H9 (cell line): ENCODE results near the gene MARS1. TPM values are rescaled to one million over a fixed set of nuclear protein-coding genes. Genes with fewer than 3 reads are reported as not detected.

Experiments used
- DNase-seq: peaks from one replicate; pipeline ENCODE4 v3.0.0-alpha.2; 2017
- H2AFZ ChIP-seq: one replicate; pipeline ENCODE4 v1.6.1; 2013; ENCODE audit warnings: mild to moderate bottlenecking, low read length, control low read depth, moderate library complexity
- H2AK5ac ChIP-seq: 2 replicates; pipeline ENCODE4 v1.6.1; 2013; ENCODE audit warnings: low read length, control low read depth, mixed read lengths; ENCODE audit not compliant: insufficient read length
- H2BK120ac ChIP-seq: one replicate; pipeline ENCODE4 v1.6.1; 2013; ENCODE audit warnings: low read depth, mild to moderate bottlenecking, low read length, control low read depth, inconsistent platforms; ENCODE audit not compliant: poor library complexity, severe bottlenecking
- H2BK12ac ChIP-seq: 2 replicates; pipeline ENCODE4 v1.6.1; 2013; ENCODE audit warnings: low read length, control low read depth, mixed read lengths, low read depth; ENCODE audit not compliant: insufficient read length
- H2BK15ac ChIP-seq: 2 replicates; pipeline ENCODE4 v1.6.1; 2013; ENCODE audit warnings: low read depth, low read length, control low read depth
- H2BK20ac ChIP-seq: one replicate; pipeline ENCODE4 v1.6.1; 2013; ENCODE audit warnings: low read depth, mild to moderate bottlenecking, low read length, control low read depth, inconsistent platforms; ENCODE audit not compliant: poor library complexity, severe bottlenecking
- H2BK5ac ChIP-seq: 2 replicates; pipeline ENCODE4 v1.6.1; 2013; ENCODE audit warnings: low read length, control low read depth, mixed read lengths; ENCODE audit not compliant: insufficient read length
- H3K14ac ChIP-seq: 2 replicates; pipeline ENCODE4 v1.6.1; 2013; ENCODE audit warnings: low read length, control low read depth; ENCODE audit not compliant: insufficient read depth
- H3K18ac ChIP-seq: 2 replicates; pipeline ENCODE4 v1.6.1; 2013; ENCODE audit warnings: low read depth, mild to moderate bottlenecking, mixed read lengths, low read length, control low read depth; ENCODE audit not compliant: insufficient read length
- H3K23ac ChIP-seq: 2 replicates; pipeline ENCODE4 v1.6.1; 2013; ENCODE audit warnings: low read length, control low read depth, mixed read lengths, low read depth; ENCODE audit not compliant: insufficient read length
- H3K23me2 ChIP-seq: 2 replicates; pipeline ENCODE4 v1.6.1; 2013; ENCODE audit warnings: low read depth, mild to moderate bottlenecking, mixed read lengths, low read length, control low read depth; ENCODE audit not compliant: insufficient read length, poor library complexity, severe bottlenecking
- H3K27ac ChIP-seq: 2 replicates; pipeline ENCODE4 v1.5.1; 2013; ENCODE audit warnings: low read length, control low read depth, mixed read lengths, low read depth; ENCODE audit not compliant: insufficient read length
- H3K27me3 ChIP-seq: 2 replicates; pipeline ENCODE4 v1.6.1; 2013; ENCODE audit warnings: low read length, control low read depth, inconsistent platforms; ENCODE audit not compliant: insufficient read depth
- H3K4ac ChIP-seq: 2 replicates; pipeline ENCODE4 v1.6.1; 2013; ENCODE audit warnings: low read depth, mild to moderate bottlenecking, control low read depth, inconsistent platforms, low read length, moderate library complexity
- H3K4me1 ChIP-seq: 2 replicates; pipeline ENCODE4 v1.6.1; 2013; ENCODE audit warnings: low read length, control low read depth, inconsistent platforms; ENCODE audit not compliant: insufficient read depth
- H3K4me2 ChIP-seq: 2 replicates; pipeline ENCODE4 v1.6.1; 2013; ENCODE audit warnings: low read length, control low read depth, mixed read lengths; ENCODE audit not compliant: insufficient read length, insufficient read depth
- H3K56ac ChIP-seq: 2 replicates; pipeline ENCODE4 v1.6.1; 2013; ENCODE audit warnings: low read depth, mild to moderate bottlenecking, mixed read lengths, low read length, control low read depth; ENCODE audit not compliant: insufficient read length
- H3K79me1 ChIP-seq: 2 replicates; pipeline ENCODE4 v1.6.1; 2013; ENCODE audit warnings: low read depth, mild to moderate bottlenecking, moderate library complexity, low read length, control low read depth, inconsistent platforms; ENCODE audit not compliant: insufficient read depth, poor library complexity, severe bottlenecking
- H3K79me2 ChIP-seq: 2 replicates; pipeline ENCODE4 v1.6.1; 2013; ENCODE audit warnings: low read length, control low read depth, inconsistent platforms; ENCODE audit not compliant: insufficient read depth
- H3K9ac ChIP-seq: 2 replicates; pipeline ENCODE4 v1.6.1; 2013; ENCODE audit warnings: low read length, control low read depth, mixed read lengths; ENCODE audit not compliant: insufficient read length; ENCODE audit errors: extremely low read depth
- H3K9me3 ChIP-seq: one replicate; pipeline ENCODE4 v1.6.1; 2013; ENCODE audit warnings: low read depth, low read length, inconsistent platforms; ENCODE audit not compliant: control insufficient read depth
- H3T11ph ChIP-seq: one replicate; pipeline ENCODE4 v1.6.1; 2013; ENCODE audit warnings: mild to moderate bottlenecking, low read length, control low read depth, inconsistent platforms
- H4K20me1 ChIP-seq: one replicate; pipeline ENCODE4 v1.6.1; 2013; ENCODE audit not compliant: control insufficient read depth, insufficient read length, insufficient read depth
- H4K5ac ChIP-seq: 2 replicates; pipeline ENCODE4 v1.6.1; 2013; ENCODE audit warnings: low read depth, mild to moderate bottlenecking, mixed read lengths, low read length, control low read depth; ENCODE audit not compliant: insufficient read length
- H4K8ac ChIP-seq: replicated peaks from 2 replicates; pipeline ENCODE4 v1.6.1; 2013; ENCODE audit warnings: low read length, control low read depth, mixed read lengths, low read depth; ENCODE audit not compliant: insufficient read length
- H4K91ac ChIP-seq: 2 replicates; pipeline ENCODE4 v1.6.1; 2013; ENCODE audit warnings: low read depth, mild to moderate bottlenecking, moderate library complexity, mixed read lengths, low read length, control low read depth; ENCODE audit not compliant: insufficient read length
- H3K27ac Mint-ChIP-seq, 3 experiments: 2 replicates in 2 of 3; 3 replicates in 1 of 3; pipeline ENCODE4 v1.8.0; 2020 to 2021; ENCODE audit warnings: mixed read lengths in 3 of 3, mild to moderate bottlenecking in 1 of 3, moderate library complexity in 1 of 3
- H3K27me3 Mint-ChIP-seq: 2 replicates; pipeline ENCODE4 v1.8.0; 2021; ENCODE audit warnings: low read depth, mild to moderate bottlenecking, moderate library complexity, mixed read lengths
- H3K36me3 Mint-ChIP-seq, 3 experiments: 2 replicates in 2 of 3; 3 replicates in 1 of 3; pipeline ENCODE4 v1.8.0; 2020 to 2021; ENCODE audit warnings: low read depth in 3 of 3, mixed read lengths in 3 of 3; ENCODE audit not compliant: insufficient read depth in 1 of 3
- H3K4me1 Mint-ChIP-seq, 2 experiments: 2 replicates each; pipeline ENCODE4 v1.8.0; 2020; ENCODE audit warnings: mixed read lengths in 2 of 2
- H3K4me3 Mint-ChIP-seq, 2 experiments: 2 replicates in 1 of 2; 3 replicates in 1 of 2; pipeline ENCODE4 v1.8.0; 2020 to 2021; ENCODE audit warnings: mild to moderate bottlenecking in 2 of 2, mixed read lengths in 2 of 2, moderate library complexity in 1 of 2
- H3K9me3 Mint-ChIP-seq, 2 experiments: 2 replicates in 1 of 2; 3 replicates in 1 of 2; pipeline ENCODE4 v1.8.0; 2020; ENCODE audit warnings: mild to moderate bottlenecking in 2 of 2, mixed read lengths in 2 of 2, moderate library complexity in 1 of 2
- CTCF ChIP-seq: fragments of 200-600 bp; sonication (generic); conservative IDR thresholded peaks from 3 replicates; pipeline ENCODE4 v1.8.0; 2021; ENCODE audit warnings: antibody characterized with exemption, mild to moderate bottlenecking
- whole genome bisulfite sequencing: extraction: QIAGEN DNeasy Blood & Tissue Kit; methylation state at CpG from one replicate; pipeline ENCODE4 v1.1.7; 2013; ENCODE audit warnings: missing lambda C conversion rate, low lambda C conversion rate, mixed read lengths; ENCODE audit not compliant: insufficient read length; ENCODE audit errors: extremely low coverage; 5-methylcytosine and 5-hydroxymethylcytosine counted together
- total RNA-seq: library from RNA; stranded (reverse); gene quantifications from 2 replicates; pipeline ENCODE4 v1.2.1, GENCODE V29; 2021

Gene MARS1
- total RNA-seq, 1 experiment from 2014 or later, result 368 TPM

- Histone ChIP-seq H3K4me1 (no peaks in the 10 kb centered on the region), H3K23ac (no peak overlapping the region), H3K79me1 (peaks cover 3% of the 10 kb centered on the region), H4K5ac (no peak overlapping the region), H3K9me3 (no peaks in the 10 kb centered on the region), H2BK12ac (no peak overlapping the region), H2BK20ac (no peak overlapping the region), H3K27ac (no peak overlapping the region), H3K23me2 (no peaks in the 10 kb centered on the region), H3T11ph (no peak overlapping the region), H3K4me2 (no peak overlapping the region), H3K79me2 (peaks cover 3% of the 10 kb centered on the region; the same call in 1 of the 2 replicates), H4K91ac (no peak overlapping the region), H2AFZ (no peak overlapping the region), H2BK15ac (no peak overlapping the region), H3K18ac (no peak overlapping the region), H4K20me1 (no peaks in the 10 kb centered on the region), H4K8ac (no peak overlapping the region), H2BK120ac (no peak overlapping the region), H2BK5ac (no peak overlapping the region), H3K27me3 (no peaks in the 10 kb centered on the region), H3K4ac (no peak overlapping the region), H3K14ac (no peak overlapping the region), H2AK5ac (no peak overlapping the region), H3K9ac (no peak overlapping the region), H3K56ac (no peak overlapping the region)
- no peak for TF ChIP-seq CTCF
- H3K27ac Mint-ChIP-seq, result no peak overlapping the region
- peaks cover 5 to 11% (median 11%) of the 10 kb centered on the region in 3 experiments; a peak in 6 of 7 replicates for H3K36me3 Mint-ChIP-seq
- H3K4me3 Mint-ChIP-seq, result no peak overlapping the region
- peaks cover 7 to 11% of the 10 kb centered on the region in 2 experiments for H3K4me1 Mint-ChIP-seq
- H3K27me3 Mint-ChIP-seq, result no peaks in the 10 kb centered on the region
- WGBS, result no CpG with 5 or more reads among the region's 4 CpGs
- DNase-seq, result no peak
- no peaks in the 10 kb centered on the region for H3K9me3 Mint-ChIP-seq
Measured at GRCh38 chr12:57558864-57559263, 71.0 kb downstream of the MARS1 start.
